Measurements from ENCODE around the gene FAM53B.

The FAM53B gene

GRCh38 chr10:124642088-124642710 lies 102.0 kb downstream of the FAM53B start:
- peak overlapping the region; percentile 55 to 80 (median 77); a peak in 21 of 22 replicates for H3K9ac ChIP-seq
- peaks cover 97 to 100% (median 100%) of the 10 kb centered on the region in 10 experiments for H3K4me1 ChIP-seq
- no peaks in the 10 kb centered on the region for H3K9me3 ChIP-seq (replicated peaks in 1 of 11)
- H3K4me2 ChIP-seq, result peak overlapping the region; percentile 93 to 100 (median 96)
- peaks cover 0 to 94% (median 13%) of the 10 kb centered on the region in 11 experiments; a peak in 16 of 22 replicates for H4K20me1 ChIP-seq
- no peaks in the 10 kb centered on the region for H3K27me3 ChIP-seq
- H3K27ac ChIP-seq, result peak overlapping the region; percentile 63 to 92 (median 87); a peak in 21 of 22 replicates
- H3K36me3 ChIP-seq, result peaks cover 0 to 17% (median 0%) of the 10 kb centered on the region in 11 experiments; a peak in 2 of 22 replicates
- peak overlapping the region in 5 of 10 experiments; percentile 0 to 16 (median 5); a peak in 3 of 20 replicates for H3K4me3 ChIP-seq
- no peak for TF ChIP-seq Cebpa-rat (IDR thresholded peaks at IDR 0.05)

DNA sequence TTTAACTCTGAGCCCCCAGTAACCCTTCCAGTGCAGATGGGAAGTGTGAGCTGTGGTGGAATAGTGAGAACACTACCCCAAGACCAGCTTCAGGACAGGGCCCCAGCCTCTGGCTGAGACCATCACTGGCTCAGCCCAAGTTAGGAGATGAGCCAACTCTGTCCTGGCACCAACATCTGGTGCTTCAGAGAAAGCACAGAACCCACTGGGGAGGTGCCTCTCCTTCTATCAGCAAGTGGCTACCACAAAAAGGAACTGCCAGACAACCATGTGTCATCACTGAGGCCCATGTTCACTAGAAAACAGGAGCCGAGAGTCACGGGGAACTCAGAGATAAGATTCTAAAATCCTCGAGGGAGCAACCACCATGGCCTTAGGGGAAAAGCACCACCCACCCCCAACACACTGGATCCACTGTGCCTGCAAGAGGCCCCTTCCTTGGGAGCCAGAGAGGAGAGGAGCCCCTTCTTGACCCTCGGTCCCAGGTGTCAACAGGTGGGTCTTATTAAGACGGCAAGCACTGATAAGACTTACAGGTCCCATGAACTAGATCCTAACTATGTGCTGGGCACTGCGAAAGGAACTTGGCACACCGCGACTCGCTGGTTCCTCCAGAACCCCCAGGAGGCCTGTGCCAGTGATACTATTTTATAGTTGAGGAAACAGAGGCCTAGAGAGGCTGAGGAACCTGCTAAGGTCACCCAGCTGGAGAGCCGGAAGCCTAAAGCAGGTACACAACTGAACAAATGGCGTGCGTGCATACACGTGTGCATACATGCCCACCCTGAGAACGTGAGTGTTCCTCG lies 102.7 kb downstream of the FAM53B start:
- H3K27me3 ChIP-seq, result no peaks in the 10 kb centered on the region
- H3K9me3 ChIP-seq (replicated peaks in 1 of 11), result no peaks in the 10 kb centered on the region
- H3K4me3 ChIP-seq, result peak overlapping the region in 7 of 10 experiments; percentile 5 to 43 (median 34); a peak in 12 of 20 replicates
- peak overlapping the region; percentile 93 to 100 (median 96) for H3K4me2 ChIP-seq
- H3K9ac ChIP-seq, result peak overlapping the region; percentile 55 to 80 (median 77); a peak in 21 of 22 replicates
- TF ChIP-seq Cebpa-rat (IDR thresholded peaks at IDR 0.05), result peak in 2 of 11 experiments; percentile 14 to 45; a peak in 1 of 22 replicates
- H3K36me3 ChIP-seq, result peaks cover 0 to 17% (median 0%) of the 10 kb centered on the region in 11 experiments; a peak in 2 of 22 replicates
- peak overlapping the region; percentile 63 to 92 (median 87) for H3K27ac ChIP-seq
- H3K4me1 ChIP-seq, result peaks cover 97 to 100% (median 100%) of the 10 kb centered on the region in 10 experiments
- peaks cover 0 to 94% (median 19%) of the 10 kb centered on the region in 11 experiments; a peak in 16 of 22 replicates for H4K20me1 ChIP-seq

DNA sequence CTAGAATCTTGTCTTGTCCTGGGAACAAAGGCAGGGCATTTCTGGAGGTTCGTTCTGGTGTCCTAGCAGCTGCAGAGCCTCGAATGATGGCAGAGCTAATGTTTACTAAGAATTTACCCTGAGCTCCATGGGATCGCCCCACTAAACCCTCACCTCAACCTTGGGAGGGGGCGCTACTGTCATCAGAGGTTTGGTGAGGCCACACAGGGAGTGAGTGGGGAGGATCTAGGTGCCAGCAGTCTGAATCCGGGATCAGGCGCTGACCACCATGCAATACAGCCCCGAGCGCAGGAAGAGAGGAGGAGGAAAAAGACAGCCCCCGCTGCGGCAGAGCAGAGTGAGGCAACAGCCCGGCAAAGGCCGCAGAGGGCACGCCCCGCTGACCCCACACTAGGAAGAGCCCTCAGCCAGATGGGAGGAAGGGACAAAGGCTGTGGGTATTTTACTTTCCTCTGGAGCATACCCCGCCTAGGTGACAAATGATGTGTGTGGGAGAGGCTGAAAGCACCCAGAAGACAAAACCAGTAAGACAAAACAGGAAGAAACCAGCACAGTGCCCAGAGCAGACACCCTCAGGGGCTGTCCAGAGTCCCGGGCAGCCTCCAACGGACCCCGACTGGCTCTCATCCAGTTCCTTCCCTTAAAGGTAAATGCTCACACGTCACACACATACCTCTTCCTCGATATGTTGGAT lies 103.5 kb downstream of the FAM53B start:
- Histone ChIP-seq H3K4me2 (peak overlapping the region; percentile 93 to 100 (median 96)), H3K27me3 (no peaks in the 10 kb centered on the region), H3K4me3 (peak overlapping the region in 7 of 10 experiments; percentile 5 to 43 (median 34); a peak in 10 of 20 replicates), H3K27ac (peak overlapping the region; percentile 63 to 92 (median 87)), H3K9me3 (replicated peaks in 1 of 11) (no peaks in the 10 kb centered on the region), H3K9ac (peak overlapping the region; percentile 55 to 80 (median 77); a peak in 21 of 22 replicates), H4K20me1 (peaks cover 0 to 95% (median 20%) of the 10 kb centered on the region in 11 experiments; a peak in 16 of 22 replicates), H3K4me1 (peaks cover 92 to 100% (median 96%) of the 10 kb centered on the region in 10 experiments), H3K36me3 (peaks cover 0 to 17% (median 0%) of the 10 kb centered on the region in 11 experiments; a peak in 2 of 22 replicates)
- TF ChIP-seq Cebpa-rat (IDR thresholded peaks at IDR 0.05), result peak in 9 of 11 experiments; percentile 12 to 76 (median 51); a peak in 11 of 22 replicates

GRCh38 chr10:124640056-124640455 lies 104.1 kb downstream of the FAM53B start:
- peak overlapping the region; percentile 55 to 80 (median 77); a peak in 20 of 22 replicates for H3K9ac ChIP-seq
- H3K27ac ChIP-seq, result peak overlapping the region; percentile 63 to 92 (median 87); a peak in 21 of 22 replicates
- no peaks in the 10 kb centered on the region for H3K27me3 ChIP-seq
- H3K36me3 ChIP-seq, result peaks cover 0 to 19% (median 4%) of the 10 kb centered on the region in 11 experiments; a peak in 5 of 22 replicates
- peak overlapping the region in 3 of 10 experiments; percentile 31 to 38 (median 34); a peak in 2 of 20 replicates for H3K4me3 ChIP-seq
- H4K20me1 ChIP-seq, result peaks cover 0 to 95% (median 23%) of the 10 kb centered on the region in 11 experiments; a peak in 16 of 22 replicates
- H3K4me2 ChIP-seq, result peak overlapping the region; percentile 93 to 100 (median 96)
- TF ChIP-seq Cebpa-rat (IDR thresholded peaks at IDR 0.05), result no peak
- peaks cover 0 to 3% (median 0%) of the 10 kb centered on the region in 11 experiments; a peak in 1 of 22 replicates for H3K9me3 ChIP-seq (replicated peaks in 1 of 11)
- peaks cover 86 to 96% (median 91%) of the 10 kb centered on the region in 10 experiments for H3K4me1 ChIP-seq

GRCh38 chr10:124639646-124640045 lies 104.5 kb downstream of the FAM53B start:
- Histone ChIP-seq H3K4me3 (no peak overlapping the region; a peak in 1 of 20 replicates), H3K4me2 (peak overlapping the region; percentile 93 to 100 (median 96)), H3K4me1 (peaks cover 82 to 92% (median 87%) of the 10 kb centered on the region in 10 experiments), H4K20me1 (peaks cover 0 to 91% (median 23%) of the 10 kb centered on the region in 11 experiments; a peak in 16 of 22 replicates), H3K27ac (peak overlapping the region in 9 of 11 experiments; percentile 85 to 92 (median 89); a peak in 18 of 22 replicates), H3K27me3 (no peaks in the 10 kb centered on the region), H3K36me3 (peaks cover 0 to 23% (median 6%) of the 10 kb centered on the region in 11 experiments; a peak in 12 of 22 replicates), H3K9me3 (replicated peaks in 1 of 11) (peaks cover 1 to 6% (median 3%) of the 10 kb centered on the region in 11 experiments; a peak in 19 of 22 replicates), H3K9ac (peak overlapping the region; percentile 14 to 80 (median 74); a peak in 15 of 22 replicates)
- TF ChIP-seq Cebpa-rat (IDR thresholded peaks at IDR 0.05), result no peak

DNA sequence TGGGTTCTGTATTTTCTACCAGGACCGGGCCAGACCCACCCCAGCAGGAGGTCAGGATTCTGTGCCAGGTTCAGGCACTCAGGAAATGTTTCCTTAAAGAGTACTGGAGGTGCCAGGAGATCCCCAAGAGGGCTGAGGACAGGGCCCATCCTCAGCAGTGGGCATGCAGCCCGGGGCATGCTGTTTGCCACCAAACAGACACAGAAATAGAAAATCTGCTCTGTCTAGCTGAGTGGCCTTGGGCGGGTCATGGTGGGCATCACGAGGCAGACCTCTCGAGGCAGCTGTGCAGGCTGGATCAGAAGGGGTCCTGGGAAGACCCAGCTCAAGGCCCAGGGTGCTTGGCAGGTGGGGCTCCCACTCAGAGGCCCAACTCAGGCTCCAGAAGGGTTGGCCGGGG lies 105.0 kb downstream of the FAM53B start:
- Histone ChIP-seq H4K20me1 (peaks cover 0 to 87% (median 23%) of the 10 kb centered on the region in 11 experiments; a peak in 16 of 22 replicates), H3K4me1 (peaks cover 78 to 88% (median 82%) of the 10 kb centered on the region in 10 experiments), H3K4me3 (no peak overlapping the region), H3K27ac (peak overlapping the region in 9 of 11 experiments; percentile 85 to 92 (median 89); a peak in 16 of 22 replicates), H3K27me3 (no peaks in the 10 kb centered on the region), H3K9ac (peak overlapping the region in 8 of 11 experiments; percentile 14 to 80 (median 62); a peak in 10 of 22 replicates), H3K9me3 (replicated peaks in 1 of 11) (peaks cover 5 to 10% (median 7%) of the 10 kb centered on the region in 11 experiments; a peak in 20 of 22 replicates), H3K4me2 (peak overlapping the region; percentile 93 to 100 (median 96)), H3K36me3 (peaks cover 0 to 28% (median 10%) of the 10 kb centered on the region in 11 experiments; a peak in 15 of 22 replicates)
- no peak for TF ChIP-seq Cebpa-rat (IDR thresholded peaks at IDR 0.05)

DNA sequence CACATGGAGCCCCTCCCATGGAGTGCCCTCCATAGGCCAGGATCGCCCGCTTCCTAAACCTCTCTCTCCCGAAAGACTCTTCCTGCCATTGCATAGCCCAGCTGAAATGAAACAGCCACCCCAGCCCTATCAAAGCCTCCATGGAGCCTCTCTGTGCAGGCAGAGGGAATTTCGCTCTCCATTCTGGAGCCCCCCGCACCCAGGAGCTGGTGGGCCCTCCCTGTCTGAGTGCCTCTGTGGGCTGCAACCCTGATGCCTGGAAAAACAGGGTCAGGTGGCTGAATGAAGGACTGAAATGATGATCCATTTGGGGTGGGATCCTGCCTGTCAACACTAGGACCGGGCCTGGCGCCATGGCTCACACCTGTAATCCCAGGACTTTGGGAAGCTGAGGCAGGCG lies 106.4 kb downstream of the FAM53B start:
- Histone ChIP-seq H3K4me2 (peak overlapping the region; percentile 82 to 100 (median 95)), H3K9me3 (replicated peaks in 1 of 11) (peaks cover 8 to 15% (median 11%) of the 10 kb centered on the region in 11 experiments; a peak in 20 of 22 replicates), H3K4me3 (no peak overlapping the region), H3K4me1 (peaks cover 63 to 78% (median 69%) of the 10 kb centered on the region in 10 experiments), H3K27ac (peak overlapping the region in 7 of 11 experiments; percentile 9 to 85 (median 19); a peak in 6 of 22 replicates), H3K9ac (peak overlapping the region in 1 of 11 experiments; percentile 17; a peak in 1 of 22 replicates), H3K27me3 (no peaks in the 10 kb centered on the region), H3K36me3 (peaks cover 0 to 35% (median 16%) of the 10 kb centered on the region in 11 experiments; a peak in 15 of 22 replicates), H4K20me1 (peaks cover 0 to 76% (median 31%) of the 10 kb centered on the region in 11 experiments; a peak in 16 of 22 replicates)
- TF ChIP-seq Cebpa-rat (IDR thresholded peaks at IDR 0.05), result no peak

All from BLaER1 treated with 17β-estradiol and CSF1 and Interleukin-3, amounts not matched to agents 10 nM and 100 nM (cell line).